ENCODE measurements around the gene SLC38A7. TPM values are rescaled to one million over a fixed set of nuclear protein-coding genes. Genes with fewer than 3 reads are reported as not detected.
"Not testable (repeated sequence)": the region's sequence is repeated elsewhere in the genome, so short reads cannot be mapped to it uniquely, and the experiment has no call there.

SLC38A7 gene
- total RNA-seq, 1 donor from 2014 or later: 12.0 TPM

DNA sequence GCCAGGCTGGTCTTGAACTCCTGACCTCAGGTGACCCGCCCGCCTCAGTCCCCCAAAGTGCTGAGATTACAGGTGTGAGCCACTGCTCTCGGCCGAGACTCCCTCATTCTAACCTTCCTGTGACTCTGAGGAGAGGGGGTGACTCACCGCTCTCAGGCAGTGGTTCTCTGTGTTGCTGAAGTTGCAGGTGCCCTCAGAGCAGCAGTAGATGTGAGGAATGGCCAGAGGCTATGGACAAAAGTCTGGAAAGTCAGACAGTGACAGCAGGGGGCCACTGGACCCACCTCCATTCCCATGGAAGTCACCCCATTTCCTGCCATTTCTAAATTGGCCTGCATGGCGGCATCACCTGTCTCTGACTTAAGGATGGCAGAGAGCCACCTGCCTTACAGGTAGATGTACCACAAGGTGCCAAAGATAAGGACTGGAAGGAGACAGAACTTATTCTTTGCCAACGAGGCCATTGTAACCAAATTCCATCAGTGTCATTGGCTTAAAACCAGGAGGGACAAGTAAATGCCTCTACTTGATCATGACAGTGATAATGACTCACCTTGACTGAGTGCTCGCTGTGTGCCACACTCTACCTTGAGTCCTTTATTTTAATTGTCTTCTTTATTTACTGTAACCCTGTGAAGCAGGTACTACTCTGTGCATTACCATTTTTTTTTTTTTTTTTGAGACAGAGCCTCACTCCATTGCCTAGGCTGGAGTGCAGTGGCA lies 39.6 kb downstream of the SLC38A7 start:
- DNase-seq (ENCODE audit: low read depth): no peak
- TF ChIP-seq CTCF (conservative IDR thresholded peaks at IDR 0.05; ENCODE audit: low read depth, low read length): no peak
- no peak overlapping the region for H3K4me3 ChIP-seq (ENCODE audit: low read depth, low read length)

DNA sequence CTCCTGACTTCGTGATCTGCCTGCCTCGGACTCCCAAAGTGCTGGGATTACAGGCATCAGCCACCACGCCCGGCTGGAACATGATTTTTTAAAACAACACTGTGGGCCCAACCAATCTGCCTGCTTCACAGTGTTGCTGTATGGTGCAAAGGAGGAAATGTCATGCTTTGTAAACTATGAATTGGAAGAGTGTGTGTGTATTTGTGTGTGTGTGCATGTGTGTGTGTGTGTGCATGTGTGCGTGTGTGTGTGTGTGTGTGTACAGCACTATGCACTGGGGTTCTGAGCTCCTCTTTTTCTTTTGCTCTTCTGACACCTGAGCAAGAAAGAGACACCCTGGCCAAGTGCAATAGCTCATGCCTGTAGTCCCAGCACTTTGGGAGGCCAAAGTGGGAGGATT lies 40.5 kb downstream of the SLC38A7 start:
- H3K4me3 ChIP-seq (ENCODE audit: low read depth, low read length): no peak overlapping the region
- no peak for DNase-seq (ENCODE audit: low read depth)
- no peak for TF ChIP-seq CTCF (conservative IDR thresholded peaks at IDR 0.05; ENCODE audit: low read depth, low read length)

- TF ChIP-seq CTCF (conservative IDR thresholded peaks at IDR 0.05; ENCODE audit: low read depth, low read length): no peak
- no peak overlapping the region for H3K4me3 ChIP-seq (ENCODE audit: low read depth, low read length)
- DNase-seq (ENCODE audit: low read depth): no peak
Measured at GRCh38 chr16:58640949-58641348, 43.6 kb downstream of the SLC38A7 start.

DNA sequence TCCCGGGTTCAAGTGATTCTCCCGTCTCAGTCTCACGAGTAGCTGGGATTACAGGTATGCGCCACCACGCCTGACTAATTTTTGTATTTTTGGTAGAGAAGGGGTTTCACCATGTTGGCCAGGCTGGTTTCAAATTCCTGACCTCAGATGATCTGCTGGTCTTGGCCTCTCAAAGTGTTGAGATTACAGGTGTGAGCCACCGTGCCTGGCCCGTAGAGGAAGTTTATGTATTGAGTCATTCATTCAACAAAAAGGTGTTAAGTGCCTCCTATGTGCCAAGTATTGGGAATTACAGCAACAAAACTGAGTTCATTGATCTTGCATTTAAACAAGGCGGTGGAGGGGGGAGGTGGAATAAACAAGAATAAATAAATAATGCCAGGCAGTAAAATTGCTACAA lies 44.7 kb downstream of the SLC38A7 start:
- no peak for DNase-seq (ENCODE audit: low read depth)
- no peak for TF ChIP-seq CTCF (conservative IDR thresholded peaks at IDR 0.05; ENCODE audit: low read depth, low read length)
- H3K4me3 ChIP-seq (ENCODE audit: low read depth, low read length): no peak overlapping the region

- no peak for DNase-seq (ENCODE audit: low read depth)
- no peak overlapping the region for H3K4me3 ChIP-seq (ENCODE audit: low read depth, low read length)
- TF ChIP-seq CTCF (conservative IDR thresholded peaks at IDR 0.05; ENCODE audit: low read depth, low read length): no peak
Measured at GRCh38 chr16:58639230-58639629, 45.3 kb downstream of the SLC38A7 start.

DNA sequence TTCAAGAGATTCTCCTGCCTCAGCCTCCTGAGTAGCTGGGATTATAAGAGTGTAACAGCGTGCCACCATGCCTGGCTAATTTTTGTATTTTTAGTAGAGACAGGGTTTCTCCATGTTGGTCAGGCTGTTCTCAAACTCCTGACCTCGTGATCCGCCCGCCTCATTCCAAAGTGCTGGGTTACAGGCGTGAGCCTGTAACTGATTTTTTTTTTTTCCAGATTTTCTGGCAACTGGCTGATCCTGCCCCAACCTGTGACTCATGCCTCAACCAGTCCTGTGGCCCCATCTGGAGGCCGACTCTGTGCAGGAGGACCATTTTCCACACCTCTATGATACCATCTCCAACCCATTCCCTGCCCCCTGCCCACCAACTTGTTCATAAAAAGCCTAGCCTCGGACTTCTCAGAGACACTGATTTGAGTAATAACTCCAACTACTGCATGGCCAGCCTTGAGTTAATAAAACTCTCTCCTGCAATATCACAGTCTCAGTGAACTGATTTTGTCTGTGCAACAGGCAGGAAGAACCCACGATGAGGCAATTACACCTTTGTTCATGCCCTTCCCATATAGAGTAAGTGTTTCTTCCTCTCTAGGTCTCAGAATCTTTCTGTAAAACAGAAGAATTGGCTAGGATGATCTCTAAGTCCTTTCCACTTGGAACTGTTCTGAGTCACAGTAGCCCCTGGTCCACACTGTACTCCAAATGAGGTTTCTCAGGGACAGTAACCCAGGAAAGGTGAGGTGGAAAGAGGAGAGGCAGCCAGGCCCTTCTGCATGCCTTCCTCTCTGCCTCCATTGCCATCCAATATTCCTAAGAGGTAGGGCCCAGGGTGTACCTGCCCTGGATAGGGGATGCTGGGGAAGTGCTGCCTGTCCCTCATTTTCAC lies 46.2 kb downstream of the SLC38A7 start:
- DNase-seq (ENCODE audit: low read depth): no peak
- peak; percentile 61 for TF ChIP-seq CTCF (conservative IDR thresholded peaks at IDR 0.05; ENCODE audit: low read depth, low read length)
- no peak overlapping the region for H3K4me3 ChIP-seq (ENCODE audit: low read depth, low read length)

DNA sequence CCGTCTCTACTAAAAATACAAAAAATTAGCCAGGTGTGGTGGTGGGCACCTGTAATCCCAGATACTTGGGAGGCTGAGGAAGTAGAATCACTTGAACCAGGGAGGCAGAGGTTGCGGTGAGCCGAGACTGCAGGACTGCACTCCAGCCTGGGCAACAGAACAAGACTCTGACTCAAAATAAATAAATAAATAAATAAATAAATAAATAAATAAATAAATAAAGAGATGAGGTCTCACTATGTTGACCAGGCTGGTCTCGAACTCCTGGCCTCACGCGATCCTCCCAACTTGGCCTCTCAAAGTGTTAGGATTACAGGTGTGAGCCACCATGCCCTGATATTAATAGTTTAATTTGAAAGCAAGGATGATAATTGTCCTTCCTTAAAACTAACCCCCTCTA lies 47.5 kb downstream of the SLC38A7 start:
- not testable (repeated sequence) for H3K4me3 ChIP-seq (ENCODE audit: low read depth, low read length); DNase-seq (ENCODE audit: low read depth)

Measured in epithelial cell of proximal tubule (primary cell).